Right atrium auricular region (tissue), 2 donors: ENCODE results near the gene ADARB2. TPM values are rescaled to one million over a fixed set of nuclear protein-coding genes. Genes with fewer than 3 reads are reported as not detected.

Source experiments
- DNase-seq: peaks from one replicate; pipeline ENCODE4 v3.0.0-alpha.2; 2019; ENCODE audit warnings: low spot score
- H3K27ac ChIP-seq, 2 donors: fragments of 200-600 bp; sonication (generic); 1 replicate in 1 of 2; 2 replicates in 1 of 2; pipeline ENCODE4 v1.5.1; 2016 to 2019
- H3K27me3 ChIP-seq, 2 donors: fragments of 200-600 bp; sonication (generic); one replicate each; pipeline versions ENCODE4 v1.5.1 to v1.6.0; 2017 to 2019
- H3K36me3 ChIP-seq: fragments of 200-600 bp; sonication (generic); one replicate; pipeline ENCODE4 v1.5.1; 2016
- H3K4me1 ChIP-seq, 2 donors: fragments of 200-600 bp; sonication (generic); one replicate each; pipeline versions ENCODE4 v1.5.1 to v1.6.0; 2017 to 2019
- H3K4me3 ChIP-seq, 2 donors: fragments of 200-600 bp; sonication (generic); 1 replicate in 1 of 2; 2 replicates in 1 of 2; pipeline ENCODE4 v1.5.1; 2017 to 2019; ENCODE audit warnings: mild to moderate bottlenecking in 1 of 2, moderate library complexity in 1 of 2
- H3K9me3 ChIP-seq, 2 donors: fragments of 200-600 bp; sonication (generic); one replicate each; pipeline ENCODE4 v1.5.1; 2019
- total RNA-seq, 2 donors: library from RNA; depleted of rRNA; stranded (reverse); fragments of >200 nt; gene quantifications; one replicate each; pipeline ENCODE4 v1.1.0, GENCODE V29; 2016
- TF ChIP-seq, protein P1 (sequence below), 2 donors: fragments of 200-600 bp; sonication (generic); IDR thresholded peaks; one replicate each; pipeline ENCODE4 v1.5.1; 2019; ENCODE audit warnings: antibody characterized with exemption in 2 of 2

Gene ADARB2
- total RNA-seq, 2 donors from 2014 or later, result 0.33 to 0.71 TPM

- Histone ChIP-seq H3K27ac (no peak overlapping the region), H3K4me1 (no peaks in the 10 kb centered on the region), H3K36me3 (no peaks in the 10 kb centered on the region), H3K9me3 (no peaks in the 10 kb centered on the region), H3K4me3 (no peak overlapping the region), H3K27me3 (no peaks in the 10 kb centered on the region)
- TF ChIP-seq, protein P1, sequence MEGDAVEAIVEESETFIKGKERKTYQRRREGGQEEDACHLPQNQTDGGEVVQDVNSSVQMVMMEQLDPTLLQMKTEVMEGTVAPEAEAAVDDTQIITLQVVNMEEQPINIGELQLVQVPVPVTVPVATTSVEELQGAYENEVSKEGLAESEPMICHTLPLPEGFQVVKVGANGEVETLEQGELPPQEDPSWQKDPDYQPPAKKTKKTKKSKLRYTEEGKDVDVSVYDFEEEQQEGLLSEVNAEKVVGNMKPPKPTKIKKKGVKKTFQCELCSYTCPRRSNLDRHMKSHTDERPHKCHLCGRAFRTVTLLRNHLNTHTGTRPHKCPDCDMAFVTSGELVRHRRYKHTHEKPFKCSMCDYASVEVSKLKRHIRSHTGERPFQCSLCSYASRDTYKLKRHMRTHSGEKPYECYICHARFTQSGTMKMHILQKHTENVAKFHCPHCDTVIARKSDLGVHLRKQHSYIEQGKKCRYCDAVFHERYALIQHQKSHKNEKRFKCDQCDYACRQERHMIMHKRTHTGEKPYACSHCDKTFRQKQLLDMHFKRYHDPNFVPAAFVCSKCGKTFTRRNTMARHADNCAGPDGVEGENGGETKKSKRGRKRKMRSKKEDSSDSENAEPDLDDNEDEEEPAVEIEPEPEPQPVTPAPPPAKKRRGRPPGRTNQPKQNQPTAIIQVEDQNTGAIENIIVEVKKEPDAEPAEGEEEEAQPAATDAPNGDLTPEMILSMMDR (IDR thresholded peaks at IDR 0.05), result no peak
- DNase-seq, result no peak
These were observed 138.8 kb downstream of the ADARB2 start for GRCh38 chr10:1598393-1599153.

DNA sequence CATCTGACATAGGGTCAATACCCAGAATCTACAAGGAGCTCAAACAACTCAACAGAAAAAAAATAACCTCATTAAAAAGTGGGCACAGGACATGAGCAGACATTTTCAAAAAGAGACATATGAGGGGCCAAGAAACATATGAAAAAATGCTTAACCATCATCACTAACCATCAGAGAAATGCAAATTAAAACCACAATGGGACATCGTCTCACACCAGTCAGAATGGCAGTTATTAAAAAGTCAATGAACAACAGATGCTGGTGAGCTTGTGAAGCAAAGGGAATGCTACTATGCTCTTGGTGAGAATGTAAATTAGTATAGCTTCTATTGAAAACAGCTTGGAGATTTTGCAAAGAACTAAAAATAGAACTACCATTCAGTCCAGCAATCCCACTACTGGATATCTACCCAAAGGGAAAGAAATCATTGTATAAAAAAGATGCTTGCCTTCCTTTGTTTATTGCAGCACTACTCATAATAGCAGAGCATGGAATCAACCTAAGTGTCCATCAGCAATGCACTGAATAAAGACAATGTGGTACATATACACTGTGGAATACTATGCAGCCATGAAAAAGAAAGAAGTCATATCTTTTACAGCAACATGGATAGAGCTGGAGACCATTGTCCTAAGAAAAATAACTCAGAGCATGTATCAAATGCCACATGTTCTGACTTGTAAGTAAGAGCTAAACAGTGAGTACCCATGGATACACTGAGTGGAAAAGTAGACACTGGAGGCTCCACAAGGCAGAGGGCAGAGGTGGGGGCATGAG lies 139.8 kb downstream of the ADARB2 start:
- H3K4me3 ChIP-seq, result no peak overlapping the region
- no peaks in the 10 kb centered on the region for H3K9me3 ChIP-seq
- H3K36me3 ChIP-seq, result no peaks in the 10 kb centered on the region
- TF ChIP-seq, protein P1 (IDR thresholded peaks at IDR 0.05), result no peak
- no peak overlapping the region for H3K27ac ChIP-seq
- H3K4me1 ChIP-seq, result no peaks in the 10 kb centered on the region
- no peaks in the 10 kb centered on the region for H3K27me3 ChIP-seq
- DNase-seq, result no peak

DNA sequence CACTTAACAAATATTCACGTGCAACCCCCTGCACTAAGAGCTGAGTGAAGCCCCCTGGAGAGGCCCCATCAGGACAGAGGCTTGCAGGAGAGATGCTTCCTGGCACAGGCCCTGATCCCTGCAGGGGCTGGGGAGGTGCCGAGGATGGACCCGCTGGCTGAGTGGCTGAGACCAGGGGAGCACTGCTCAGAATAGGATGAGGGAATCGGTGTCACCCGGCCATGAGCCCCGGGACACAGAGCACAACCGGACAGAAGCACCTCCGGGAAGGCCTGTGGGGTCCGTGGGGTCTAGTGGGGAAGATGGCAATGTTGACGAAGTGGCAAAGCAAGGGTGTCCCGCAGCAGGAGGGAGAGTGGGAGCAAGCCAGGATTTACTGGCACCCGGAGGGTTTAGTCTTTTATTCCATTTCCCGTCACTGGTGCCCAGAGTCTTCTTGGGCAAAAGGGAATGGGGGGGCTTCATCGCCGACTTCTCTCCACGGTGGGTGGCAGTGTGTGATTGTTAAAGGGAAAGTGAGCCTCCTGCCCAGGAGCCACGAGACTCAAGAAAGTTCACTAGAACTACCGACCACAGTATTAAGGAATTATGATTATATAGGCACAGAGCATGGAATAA lies 140.7 kb downstream of the ADARB2 start:
- Histone ChIP-seq H3K36me3 (no peaks in the 10 kb centered on the region), H3K9me3 (no peaks in the 10 kb centered on the region), H3K27ac (no peak overlapping the region), H3K27me3 (no peaks in the 10 kb centered on the region), H3K4me3 (no peak overlapping the region), H3K4me1 (no peaks in the 10 kb centered on the region)
- no peak for DNase-seq
- TF ChIP-seq, protein P1 (IDR thresholded peaks at IDR 0.05), result no peak

- H3K9me3 ChIP-seq, result no peaks in the 10 kb centered on the region
- no peak overlapping the region for H3K27ac ChIP-seq
- TF ChIP-seq, protein P1 (IDR thresholded peaks at IDR 0.05), result no peak
- H3K27me3 ChIP-seq, result no peaks in the 10 kb centered on the region
- DNase-seq, result no peak
- H3K4me1 ChIP-seq, result no peaks in the 10 kb centered on the region
- H3K4me3 ChIP-seq, result no peak overlapping the region
- H3K36me3 ChIP-seq, result no peaks in the 10 kb centered on the region
These were observed 141.6 kb downstream of the ADARB2 start for GRCh38 chr10:1595726-1596125.

GRCh38 chr10:1595242-1595600 lies 142.1 kb downstream of the ADARB2 start:
- Histone ChIP-seq H3K36me3 (no peaks in the 10 kb centered on the region), H3K27me3 (no peaks in the 10 kb centered on the region), H3K27ac (no peak overlapping the region), H3K9me3 (no peaks in the 10 kb centered on the region), H3K4me1 (no peaks in the 10 kb centered on the region), H3K4me3 (no peak overlapping the region)
- TF ChIP-seq, protein P1 (IDR thresholded peaks at IDR 0.05), result no peak
- DNase-seq, result no peak
